Sigmoid colon (tissue), 4 donors: ENCODE measurements around the gene STK11.

Experiments used
- CTCF ChIP-seq, 4 experiments: fragments of 450-650 bp in 3 of 4; fragments of 200-600 bp in 1 of 4; IDR thresholded peaks; one replicate each; pipeline ENCODE4 v1.5.1; 2016 to 2019; ENCODE audit warnings: antibody characterized with exemption in 4 of 4, mild to moderate bottlenecking in 3 of 4, moderate library complexity in 2 of 4
- EP300 ChIP-seq, 4 donors: sonication (generic); formaldehyde crosslinking; IDR thresholded peaks; one replicate each; pipeline ENCODE4 v1.6.1; 2017; ENCODE audit warnings: antibody characterized with exemption in 4 of 4

GRCh38 chr19:1268226-1269064, 62.9 kb downstream of the STK11 start:
- TF ChIP-seq EP300 (IDR thresholded peaks at IDR 0.05) = no peak
- TF ChIP-seq CTCF (IDR thresholded peaks at IDR 0.05) = no peak
